ENCODE data around the gene CYP27A1. TPM values are rescaled to one million over a fixed set of nuclear protein-coding genes. Genes with fewer than 3 reads are reported as not detected.

Gene CYP27A1
- total RNA-seq, 4 donors from 2014 or later = 11.9 to 206 (median 22.6) TPM

GRCh38 chr2:218777276-218777990, 4.5 kb upstream of the CYP27A1 start:
- TF ChIP-seq CTCF (IDR thresholded peaks at IDR 0.05; ENCODE audit: low read depth) = no peak

GRCh38 chr2:218780046-218780445, 1.9 kb upstream of the CYP27A1 start:
- no peak for TF ChIP-seq CTCF (IDR thresholded peaks at IDR 0.05; ENCODE audit: low read depth)

- no peak for TF ChIP-seq CTCF (IDR thresholded peaks at IDR 0.05; ENCODE audit: low read depth)
Measured at GRCh38 chr2:218780851-218781690, 876 bp upstream of the CYP27A1 start.

GRCh38 chr2:218782528-218782844, 539 bp downstream of the CYP27A1 start:
- TF ChIP-seq CTCF (IDR thresholded peaks at IDR 0.05; ENCODE audit: low read depth) = no peak

- no peak for TF ChIP-seq CTCF (IDR thresholded peaks at IDR 0.05; ENCODE audit: low read depth)
Measured at GRCh38 chr2:218783688-218784087, 1.7 kb downstream of the CYP27A1 start.

- TF ChIP-seq CTCF (IDR thresholded peaks at IDR 0.05; ENCODE audit: low read depth) = no peak
Measured at GRCh38 chr2:218785103-218785502, 3.2 kb downstream of the CYP27A1 start.

- TF ChIP-seq CTCF (IDR thresholded peaks at IDR 0.05; ENCODE audit: low read depth) = no peak
Measured at GRCh38 chr2:218786133-218786532, 4.2 kb downstream of the CYP27A1 start.

All from subcutaneous adipose tissue (tissue), 4 donors.